ENCODE measurements around the gene STK33. TPM values are rescaled to one million over a fixed set of nuclear protein-coding genes. Genes with fewer than 3 reads are reported as not detected.

The STK33 gene
- total RNA-seq, 1 donor from 2014 or later = 3.4 TPM

DNA sequence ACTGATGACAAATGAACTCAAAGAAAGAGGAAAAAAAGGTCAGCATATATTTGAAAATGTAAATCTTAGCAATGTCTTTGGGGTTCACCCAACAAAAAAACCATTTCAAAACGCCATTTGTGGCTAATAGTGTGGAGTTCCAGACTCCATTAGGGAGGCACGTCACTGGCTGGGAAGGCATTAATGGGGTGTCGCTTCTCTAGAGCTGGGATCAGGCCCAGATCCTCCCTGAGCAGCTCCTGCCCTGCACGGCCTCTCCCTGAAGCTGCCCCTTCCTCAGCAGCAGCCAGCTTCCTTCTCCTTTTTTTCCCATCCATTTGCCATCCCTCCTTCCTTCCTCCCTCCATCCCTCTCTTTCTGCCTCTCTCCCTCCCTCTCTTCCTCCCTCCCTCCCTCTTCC is 231.5 kb downstream of the STK33 start:
- TF ChIP-seq CTCF (IDR thresholded peaks at IDR 0.05) = no peak
- no peak overlapping the region for H3K4me3 Mint-ChIP-seq (ENCODE audit: unreplicated experiment)
- no peak for DNase-seq (ENCODE audit: low spot score)
- no peaks in the 10 kb centered on the region for H3K36me3 Mint-ChIP-seq (ENCODE audit: low read depth)
- peaks cover 15% of the 10 kb centered on the region for H3K27me3 Mint-ChIP-seq (ENCODE audit: low read depth)
- H3K9me3 Mint-ChIP-seq (ENCODE audit: low read depth) = no peaks in the 10 kb centered on the region
- no peaks in the 10 kb centered on the region for H3K4me1 Mint-ChIP-seq (ENCODE audit: low read depth)
- H3K27ac Mint-ChIP-seq (ENCODE audit: unreplicated experiment) = no peak overlapping the region

DNA sequence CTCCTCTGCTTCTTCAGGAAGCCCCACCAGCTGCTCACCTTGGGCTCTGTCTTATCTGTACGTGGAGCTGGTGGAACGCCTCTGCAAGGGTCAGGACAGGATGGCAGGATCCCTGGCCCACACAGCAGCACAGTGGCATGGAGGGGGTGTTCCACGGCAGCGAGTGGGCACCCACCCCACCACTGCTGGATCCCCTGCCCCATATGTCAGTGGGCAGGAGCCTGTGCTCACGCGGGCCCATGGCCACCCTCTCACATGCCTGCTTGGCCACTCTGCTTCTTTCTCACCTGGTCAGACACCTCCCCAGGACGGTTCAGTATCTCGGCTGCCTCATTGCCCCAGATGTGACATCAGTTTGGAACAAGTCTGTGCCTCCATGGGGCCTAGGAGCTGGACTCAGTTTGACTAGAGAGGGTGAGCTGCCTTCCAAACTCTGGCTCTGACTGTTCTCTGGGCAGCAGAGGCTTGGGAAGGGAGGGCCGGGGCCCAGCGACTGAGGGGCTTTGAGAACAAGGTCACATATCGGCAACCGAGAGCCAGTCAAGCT is 232.3 kb downstream of the STK33 start:
- H3K27me3 Mint-ChIP-seq (ENCODE audit: low read depth) = peaks cover 17% of the 10 kb centered on the region
- H3K36me3 Mint-ChIP-seq (ENCODE audit: low read depth) = no peaks in the 10 kb centered on the region
- H3K9me3 Mint-ChIP-seq (ENCODE audit: low read depth) = no peaks in the 10 kb centered on the region
- no peak overlapping the region for H3K4me3 Mint-ChIP-seq (ENCODE audit: unreplicated experiment)
- no peaks in the 10 kb centered on the region for H3K4me1 Mint-ChIP-seq (ENCODE audit: low read depth)
- no peak for DNase-seq (ENCODE audit: low spot score)
- no peak overlapping the region for H3K27ac Mint-ChIP-seq (ENCODE audit: unreplicated experiment)
- no peak for TF ChIP-seq CTCF (IDR thresholded peaks at IDR 0.05)

DNA sequence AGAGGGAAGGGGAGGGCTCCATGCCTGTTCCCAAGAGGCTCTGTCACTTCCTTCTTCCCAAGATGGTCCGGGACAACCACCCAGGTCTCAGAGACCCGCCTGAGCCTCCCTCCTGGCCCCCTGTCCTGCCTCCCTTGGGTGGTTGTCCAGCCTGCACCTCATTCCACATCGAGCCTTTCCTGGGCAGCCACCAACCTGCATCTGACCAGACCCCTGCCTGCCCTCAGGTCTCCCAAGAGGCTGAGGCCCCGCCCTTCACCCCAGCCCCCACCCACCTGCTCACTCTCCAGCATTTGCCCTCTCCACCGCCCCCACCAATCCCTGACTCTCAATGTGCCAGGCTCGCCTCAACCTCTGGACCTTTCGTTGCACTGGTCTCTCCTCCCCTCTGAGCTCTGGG is 232.8 kb downstream of the STK33 start:
- no peak for DNase-seq (ENCODE audit: low spot score)
- H3K4me3 Mint-ChIP-seq (ENCODE audit: unreplicated experiment) = no peak overlapping the region
- TF ChIP-seq CTCF (IDR thresholded peaks at IDR 0.05) = no peak
- peaks cover 17% of the 10 kb centered on the region for H3K27me3 Mint-ChIP-seq (ENCODE audit: low read depth)
- no peaks in the 10 kb centered on the region for H3K9me3 Mint-ChIP-seq (ENCODE audit: low read depth)
- no peak overlapping the region for H3K27ac Mint-ChIP-seq (ENCODE audit: unreplicated experiment)
- H3K36me3 Mint-ChIP-seq (ENCODE audit: low read depth) = no peaks in the 10 kb centered on the region
- no peaks in the 10 kb centered on the region for H3K4me1 Mint-ChIP-seq (ENCODE audit: low read depth)

- no peaks in the 10 kb centered on the region for H3K4me1 Mint-ChIP-seq (ENCODE audit: low read depth)
- TF ChIP-seq CTCF (IDR thresholded peaks at IDR 0.05) = no peak
- DNase-seq (ENCODE audit: low spot score) = no peak
- H3K9me3 Mint-ChIP-seq (ENCODE audit: low read depth) = no peaks in the 10 kb centered on the region
- no peaks in the 10 kb centered on the region for H3K36me3 Mint-ChIP-seq (ENCODE audit: low read depth)
- H3K27me3 Mint-ChIP-seq (ENCODE audit: low read depth) = peaks cover 25% of the 10 kb centered on the region
- no peak overlapping the region for H3K4me3 Mint-ChIP-seq (ENCODE audit: unreplicated experiment)
- no peak overlapping the region for H3K27ac Mint-ChIP-seq (ENCODE audit: unreplicated experiment)
Observed at GRCh38 chr11:8360086-8360828, 233.8 kb downstream of the STK33 start.

DNA sequence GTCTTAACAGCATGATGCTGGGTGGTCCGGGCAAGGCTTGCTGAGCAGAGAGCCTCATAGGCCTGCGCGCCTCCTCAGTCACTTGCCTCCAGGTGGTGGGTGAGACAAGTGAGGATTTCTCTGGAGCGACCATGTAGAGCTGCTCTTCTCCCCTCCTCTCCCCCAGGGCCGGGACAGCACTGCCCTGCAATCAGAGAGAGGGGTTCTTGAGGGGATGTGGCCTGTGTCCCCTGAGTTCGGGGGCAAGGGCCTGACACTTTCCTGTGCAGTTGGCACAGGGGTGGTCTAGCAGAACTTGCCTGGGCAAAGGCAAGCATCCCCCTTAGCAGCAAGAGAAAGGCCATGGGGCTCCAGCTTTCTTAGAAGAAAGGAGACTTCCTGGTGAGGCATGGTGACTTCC is 234.5 kb downstream of the STK33 start:
- no peaks in the 10 kb centered on the region for H3K36me3 Mint-ChIP-seq (ENCODE audit: low read depth)
- H3K27me3 Mint-ChIP-seq (ENCODE audit: low read depth) = peaks cover 28% of the 10 kb centered on the region
- H3K9me3 Mint-ChIP-seq (ENCODE audit: low read depth) = no peaks in the 10 kb centered on the region
- H3K4me3 Mint-ChIP-seq (ENCODE audit: unreplicated experiment) = no peak overlapping the region
- TF ChIP-seq CTCF (IDR thresholded peaks at IDR 0.05) = no peak
- DNase-seq (ENCODE audit: low spot score) = no peak
- peaks cover 4% of the 10 kb centered on the region for H3K4me1 Mint-ChIP-seq (ENCODE audit: low read depth)
- no peak overlapping the region for H3K27ac Mint-ChIP-seq (ENCODE audit: unreplicated experiment)

Data from chondrocyte (in vitro differentiated cells).